ENCODE measurements around the gene ROR1. TPM values are rescaled to one million over a fixed set of nuclear protein-coding genes. Genes with fewer than 3 reads are reported as not detected.

Gene ROR1
- total and polyA plus RNA-seq, 2 of the 4 experiments (the other 2 are of a cell fraction) = 4.4 to 10.0 TPM

- Histone ChIP-seq H3K4ac (ENCODE audit: low read depth, low read length) (peak overlapping the region; percentile 51; the same call in 1 of the 2 replicates), H3K4me2 (ENCODE audit: low read depth, low read length) (no peak overlapping the region), H3K79me1 (ENCODE audit: low read depth in 1 of 2, low read length in 2 of 2) (no peaks in the 10 kb centered on the region), H3K18ac (ENCODE audit: low read depth, low read length) (peak overlapping the region; percentile 42; the same call in 1 of the 2 replicates), H4K91ac (ENCODE audit: insufficient read depth, low read depth, low read length) (peak overlapping the region; percentile 37; the same call in 1 of the 2 replicates), H3K23ac (ENCODE audit: low read depth, low read length) (no peak overlapping the region), H2AFZ (replicated peaks; ENCODE audit: low read length, poor library complexity) (no peak overlapping the region), H3K9ac (ENCODE audit: low read depth, low read length) (no peak overlapping the region), H3K9me3 (ENCODE audit: control insufficient read depth, insufficient read depth, low read length) (no peaks in the 10 kb centered on the region), H3K27ac (ENCODE audit: insufficient read depth, low read length) (no peak overlapping the region), H3K56ac (ENCODE audit: extremely low read depth, insufficient read depth, low read length) (no peak overlapping the region), H2AK5ac (ENCODE audit: low read depth, low read length) (no peak overlapping the region), H4K5ac (ENCODE audit: low read depth, low read length) (peak overlapping the region; percentile 30; the same call in 1 of the 2 replicates), H2AK9ac (replicated peaks; ENCODE audit: low read depth, low read length, poor library complexity) (no peak overlapping the region), H3K4me1 (ENCODE audit: control insufficient read depth, insufficient read depth, low read length) (peaks cover 22% of the 10 kb centered on the region), H3K9me1 (ENCODE audit: insufficient read depth, low read length) (peaks cover 20% of the 10 kb centered on the region), H3K27me3 (ENCODE audit: control insufficient read depth, insufficient read depth, low read length) (no peaks in the 10 kb centered on the region), H2BK5ac (ENCODE audit: low read depth, low read length, poor library complexity, severe bottlenecking) (no peak overlapping the region), H4K8ac (ENCODE audit: low read depth in 2 of 2, low read length in 2 of 2) (no peak overlapping the region), H2BK120ac (ENCODE audit: low read depth, low read length) (peak overlapping the region; percentile 30), H3K36me3 (ENCODE audit: control insufficient read depth, insufficient read depth, low read length) (no peaks in the 10 kb centered on the region), H3K14ac (replicated peaks; ENCODE audit: low read depth, low read length) (no peak overlapping the region; the same call in 1 of the 2 replicates), H3K4me3 (ENCODE audit: insufficient read depth, low read depth, low read length) (no peak overlapping the region), H2BK20ac (ENCODE audit: low read depth, low read length) (peak overlapping the region; percentile 52), H4K20me1 (ENCODE audit: insufficient read depth, low read length) (peaks cover 6% of the 10 kb centered on the region; the same call in 1 of the 2 replicates), H2BK15ac (ENCODE audit: low read depth, low read length) (no peak overlapping the region)
- POLR2A ChIA-PET (ENCODE audit: unreplicated experiment) = no interaction called here
- dilution Hi-C loops (cut with HindIII; ENCODE audit: low sequenced_read_pairs, unreplicated experiment) = no loop called here
- intact Hi-C loops (cut with micrococcal nuclease) = no loop called here
- no peak for DNase-seq
- no CpG with 5 or more reads among the region's 3 CpGs for WGBS, 2 experiments (ENCODE audit: extremely low coverage in 2 of 2, insufficient read length in 1 of 2)
- TF ChIP-seq MAZ (IDR thresholded peaks at IDR 0.05; ENCODE audit: borderline replicate concordance, low read depth, low read length) = no peak
- TF ChIP-seq CEBPB (IDR thresholded peaks at IDR 0.05; ENCODE audit: low read depth, low read length) = no peak
- no peak for TF ChIP-seq SMC3 (IDR thresholded peaks at IDR 0.05; ENCODE audit: low read depth, low read length)
- TF ChIP-seq MAFK (IDR thresholded peaks at IDR 0.05; ENCODE audit: low read depth, low read length) = no peak
- TF ChIP-seq, protein P1, sequence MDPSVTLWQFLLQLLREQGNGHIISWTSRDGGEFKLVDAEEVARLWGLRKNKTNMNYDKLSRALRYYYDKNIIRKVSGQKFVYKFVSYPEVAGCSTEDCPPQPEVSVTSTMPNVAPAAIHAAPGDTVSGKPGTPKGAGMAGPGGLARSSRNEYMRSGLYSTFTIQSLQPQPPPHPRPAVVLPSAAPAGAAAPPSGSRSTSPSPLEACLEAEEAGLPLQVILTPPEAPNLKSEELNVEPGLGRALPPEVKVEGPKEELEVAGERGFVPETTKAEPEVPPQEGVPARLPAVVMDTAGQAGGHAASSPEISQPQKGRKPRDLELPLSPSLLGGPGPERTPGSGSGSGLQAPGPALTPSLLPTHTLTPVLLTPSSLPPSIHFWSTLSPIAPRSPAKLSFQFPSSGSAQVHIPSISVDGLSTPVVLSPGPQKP (IDR thresholded peaks at IDR 0.05; ENCODE audit: borderline replicate concordance, low read depth, low read length) = no peak
- no peak for TF ChIP-seq RCOR1 (IDR thresholded peaks at IDR 0.05; ENCODE audit: insufficient replicate concordance, low read length)
- no peak for TF ChIP-seq USF2 (IDR thresholded peaks at IDR 0.05; ENCODE audit: low read depth, low read length)
- no peak for TF ChIP-seq FOS (IDR thresholded peaks at IDR 0.05; ENCODE audit: low read depth, low read length)
- TF ChIP-seq RFX5 (IDR thresholded peaks at IDR 0.05; ENCODE audit: low read depth, low read length) = no peak
- TF ChIP-seq CHD1 (IDR thresholded peaks at IDR 0.05; ENCODE audit: low read depth, low read length) = no peak
- no peak for TF ChIP-seq NFE2L2 (IDR thresholded peaks at IDR 0.05; ENCODE audit: low read depth, low read length)
- TF ChIP-seq RAD21 (IDR thresholded peaks at IDR 0.05; ENCODE audit: low read length) = no peak
- no peak for TF ChIP-seq POLR2A (IDR thresholded peaks at IDR 0.05; ENCODE audit: low read depth, low read length)
- TF ChIP-seq, protein P2, sequence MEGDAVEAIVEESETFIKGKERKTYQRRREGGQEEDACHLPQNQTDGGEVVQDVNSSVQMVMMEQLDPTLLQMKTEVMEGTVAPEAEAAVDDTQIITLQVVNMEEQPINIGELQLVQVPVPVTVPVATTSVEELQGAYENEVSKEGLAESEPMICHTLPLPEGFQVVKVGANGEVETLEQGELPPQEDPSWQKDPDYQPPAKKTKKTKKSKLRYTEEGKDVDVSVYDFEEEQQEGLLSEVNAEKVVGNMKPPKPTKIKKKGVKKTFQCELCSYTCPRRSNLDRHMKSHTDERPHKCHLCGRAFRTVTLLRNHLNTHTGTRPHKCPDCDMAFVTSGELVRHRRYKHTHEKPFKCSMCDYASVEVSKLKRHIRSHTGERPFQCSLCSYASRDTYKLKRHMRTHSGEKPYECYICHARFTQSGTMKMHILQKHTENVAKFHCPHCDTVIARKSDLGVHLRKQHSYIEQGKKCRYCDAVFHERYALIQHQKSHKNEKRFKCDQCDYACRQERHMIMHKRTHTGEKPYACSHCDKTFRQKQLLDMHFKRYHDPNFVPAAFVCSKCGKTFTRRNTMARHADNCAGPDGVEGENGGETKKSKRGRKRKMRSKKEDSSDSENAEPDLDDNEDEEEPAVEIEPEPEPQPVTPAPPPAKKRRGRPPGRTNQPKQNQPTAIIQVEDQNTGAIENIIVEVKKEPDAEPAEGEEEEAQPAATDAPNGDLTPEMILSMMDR (conservative IDR thresholded peaks at IDR 0.05; ENCODE audit: low read depth, low read length) = no peak
- no peak for ATAC-seq (ENCODE audit: low read depth)
- in situ Hi-C loops (cut with MboI; ENCODE audit: low sequenced_read_pairs) = no loop called here
- CTCF ChIA-PET = interaction anchor here (0.6 to 1.3 kb wide), 3 partner anchors 59 to 350 kb away, joined by 3 to 5 read pairs (median 3); no protein-coding TSS in a partner anchor
- no TSS peak for BruUV-seq (replicated peaks)
Observed at GRCh38 chr1:64041371-64042131, 267.7 kb downstream of the ROR1 start.
